KMS-11 (cell line): Measurements from ENCODE around the gene SMCO3.

ENCODE experiments used
- H2AFZ ChIP-seq: fragments of 200-600 bp; sonication (generic); 2 replicates; pipeline ENCODE4 v1.6.1; 2016; ENCODE audit warnings: antibody characterized with exemption, mixed run types, low read depth
- H3K27ac ChIP-seq: fragments of 200-600 bp; sonication (generic); 2 replicates; pipeline ENCODE4 v1.6.1; 2016; ENCODE audit warnings: mild to moderate bottlenecking, mixed run types
- H3K27me3 ChIP-seq: fragments of 200-600 bp; sonication (generic); 2 replicates; pipeline ENCODE4 v1.6.1; 2017; ENCODE audit warnings: mild to moderate bottlenecking, low read depth, mixed run types, moderate library complexity; ENCODE audit not compliant: insufficient read depth
- H3K36me3 ChIP-seq: fragments of 200-600 bp; sonication (generic); 2 replicates; pipeline ENCODE4 v1.6.1; 2017; ENCODE audit warnings: mild to moderate bottlenecking, mixed run types; ENCODE audit not compliant: insufficient read depth
- H3K4me1 ChIP-seq: fragments of 200-600 bp; sonication (generic); 2 replicates; pipeline ENCODE4 v1.6.1; 2016; ENCODE audit warnings: mild to moderate bottlenecking, low read depth, mixed run types; ENCODE audit not compliant: poor library complexity, severe bottlenecking
- H3K4me2 ChIP-seq: fragments of 200-600 bp; sonication (generic); 2 replicates; pipeline ENCODE4 v1.7.0; 2016; ENCODE audit warnings: mild to moderate bottlenecking, mixed run types
- H3K4me3 ChIP-seq: fragments of 200-600 bp; sonication (generic); IDR thresholded peaks from 2 replicates; pipeline ENCODE4 v1.6.1; 2017; ENCODE audit warnings: low read depth, low read length, mixed read lengths; ENCODE audit not compliant: insufficient read depth
- H3K79me2 ChIP-seq: fragments of 200-600 bp; sonication (generic); 2 replicates; pipeline ENCODE4 v1.6.1; 2016; ENCODE audit warnings: low read depth, mixed run types; ENCODE audit not compliant: insufficient read depth
- H3K9ac ChIP-seq: fragments of 200-600 bp; sonication (generic); 2 replicates; pipeline ENCODE4 v1.6.1; 2016; ENCODE audit warnings: mild to moderate bottlenecking, mixed run types
- H4K20me1 ChIP-seq: fragments of 200-600 bp; sonication (generic); 2 replicates; pipeline ENCODE4 v1.6.1; 2016; ENCODE audit warnings: mild to moderate bottlenecking, mixed run types; ENCODE audit not compliant: insufficient read depth
- TF ChIP-seq, protein P1 (sequence below): fragments of 200-600 bp; sonication (generic); conservative IDR thresholded peaks from 2 replicates; pipeline ENCODE4 v1.6.1; 2017; ENCODE audit warnings: low read depth, mild to moderate bottlenecking, antibody characterized with exemption, low read length, moderate library complexity, mixed read lengths

The SMCO3 gene

GRCh38 chr12:14777271-14777670, 36.7 kb downstream of the SMCO3 start:
- H3K9ac ChIP-seq = no peak overlapping the region
- no peak overlapping the region for H3K4me3 ChIP-seq
- no peaks in the 10 kb centered on the region for H3K27me3 ChIP-seq
- H4K20me1 ChIP-seq = no peaks in the 10 kb centered on the region
- H3K36me3 ChIP-seq = no peaks in the 10 kb centered on the region
- H2AFZ ChIP-seq = no peak overlapping the region
- H3K4me2 ChIP-seq = no peak overlapping the region
- H3K27ac ChIP-seq = no peak overlapping the region
- peaks cover under 1% of the 10 kb centered on the region for H3K4me1 ChIP-seq
- H3K79me2 ChIP-seq = no peaks in the 10 kb centered on the region
- TF ChIP-seq, protein P1, sequence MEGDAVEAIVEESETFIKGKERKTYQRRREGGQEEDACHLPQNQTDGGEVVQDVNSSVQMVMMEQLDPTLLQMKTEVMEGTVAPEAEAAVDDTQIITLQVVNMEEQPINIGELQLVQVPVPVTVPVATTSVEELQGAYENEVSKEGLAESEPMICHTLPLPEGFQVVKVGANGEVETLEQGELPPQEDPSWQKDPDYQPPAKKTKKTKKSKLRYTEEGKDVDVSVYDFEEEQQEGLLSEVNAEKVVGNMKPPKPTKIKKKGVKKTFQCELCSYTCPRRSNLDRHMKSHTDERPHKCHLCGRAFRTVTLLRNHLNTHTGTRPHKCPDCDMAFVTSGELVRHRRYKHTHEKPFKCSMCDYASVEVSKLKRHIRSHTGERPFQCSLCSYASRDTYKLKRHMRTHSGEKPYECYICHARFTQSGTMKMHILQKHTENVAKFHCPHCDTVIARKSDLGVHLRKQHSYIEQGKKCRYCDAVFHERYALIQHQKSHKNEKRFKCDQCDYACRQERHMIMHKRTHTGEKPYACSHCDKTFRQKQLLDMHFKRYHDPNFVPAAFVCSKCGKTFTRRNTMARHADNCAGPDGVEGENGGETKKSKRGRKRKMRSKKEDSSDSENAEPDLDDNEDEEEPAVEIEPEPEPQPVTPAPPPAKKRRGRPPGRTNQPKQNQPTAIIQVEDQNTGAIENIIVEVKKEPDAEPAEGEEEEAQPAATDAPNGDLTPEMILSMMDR = no peak

GRCh38 chr12:14776236-14776961, 37.6 kb downstream of the SMCO3 start:
- no peaks in the 10 kb centered on the region for H3K36me3 ChIP-seq
- peaks cover 7% of the 10 kb centered on the region for H3K4me1 ChIP-seq
- H3K4me3 ChIP-seq = no peak overlapping the region
- H3K79me2 ChIP-seq = no peaks in the 10 kb centered on the region
- no peaks in the 10 kb centered on the region for H3K27me3 ChIP-seq
- H3K9ac ChIP-seq = no peak overlapping the region
- no peak overlapping the region for H3K4me2 ChIP-seq
- no peak overlapping the region for H2AFZ ChIP-seq
- no peak overlapping the region for H3K27ac ChIP-seq
- no peaks in the 10 kb centered on the region for H4K20me1 ChIP-seq
- TF ChIP-seq, protein P1 = peak; percentile 28

GRCh38 chr12:14775636-14775980, 38.4 kb downstream of the SMCO3 start:
- no peak overlapping the region for H3K27ac ChIP-seq
- H3K4me2 ChIP-seq = no peak overlapping the region
- H3K27me3 ChIP-seq = no peaks in the 10 kb centered on the region
- TF ChIP-seq, protein P1 = no peak
- H3K79me2 ChIP-seq = no peaks in the 10 kb centered on the region
- H4K20me1 ChIP-seq = no peaks in the 10 kb centered on the region
- H3K36me3 ChIP-seq = no peaks in the 10 kb centered on the region
- H2AFZ ChIP-seq = no peak overlapping the region
- H3K4me3 ChIP-seq = no peak overlapping the region
- H3K9ac ChIP-seq = no peak overlapping the region
- peaks cover 7% of the 10 kb centered on the region for H3K4me1 ChIP-seq

DNA sequence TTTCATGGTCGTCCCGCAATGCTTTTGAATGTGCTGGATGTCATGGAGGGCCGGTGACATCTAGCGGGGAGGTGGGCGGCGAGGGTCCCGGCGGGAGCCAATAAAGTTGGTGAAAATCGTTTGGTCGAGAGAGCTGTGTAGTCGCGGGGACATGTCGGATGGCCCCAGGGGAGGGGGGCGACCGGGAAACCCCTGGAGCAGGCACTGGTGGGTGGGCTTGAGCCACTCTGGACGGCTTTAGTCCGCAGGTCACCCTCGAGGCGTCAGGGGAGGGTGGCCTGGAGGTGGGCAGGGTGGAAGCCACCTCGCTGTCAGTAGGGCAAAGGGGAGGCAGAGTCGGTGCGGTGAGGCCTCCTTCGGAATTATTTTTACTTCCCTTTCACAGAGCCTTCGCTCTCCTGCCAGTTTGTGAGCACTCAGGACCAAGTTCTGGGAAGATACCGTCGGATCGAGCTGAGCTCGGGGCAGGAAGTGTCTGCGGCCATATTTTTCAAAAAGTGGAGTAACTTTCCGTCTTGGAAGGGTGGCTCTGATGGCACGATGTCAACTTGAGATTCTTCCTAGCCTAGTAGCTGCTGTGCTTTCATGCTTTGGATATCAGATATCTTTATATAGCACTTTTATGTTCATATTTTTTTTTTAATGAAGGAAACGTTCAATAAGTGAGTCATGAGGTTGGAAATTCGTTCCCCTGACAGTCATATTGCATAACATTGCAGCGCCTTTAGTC, 38.9 kb downstream of the SMCO3 start:
- Histone ChIP-seq H3K9ac (no peak overlapping the region), H3K4me2 (no peak overlapping the region), H3K79me2 (no peaks in the 10 kb centered on the region), H3K4me1 (peaks cover 7% of the 10 kb centered on the region), H3K36me3 (no peaks in the 10 kb centered on the region), H3K27me3 (no peaks in the 10 kb centered on the region), H3K27ac (no peak overlapping the region), H4K20me1 (no peaks in the 10 kb centered on the region), H2AFZ (no peak overlapping the region), H3K4me3 (no peak overlapping the region)
- TF ChIP-seq, protein P1 = no peak
